ENCODE measurements around the gene ZNF764. TPM values are rescaled to one million over a fixed set of nuclear protein-coding genes. Genes with fewer than 3 reads are reported as not detected.
A peak's percentile ranks its signal among the peaks of the same experiment; 100 is the strongest.

The ZNF764 gene
- total RNA-seq, 1 donor from 2014 or later, result 3.6 TPM

GRCh38 chr16:30533146-30533522 lies 25.0 kb downstream of the ZNF764 start:
- Histone ChIP-seq H3K27me3 (no peaks in the 10 kb centered on the region), H3K9me3 (ENCODE audit: low read depth) (no peaks in the 10 kb centered on the region), H3K4me3 (no peak overlapping the region), H3K36me3 (no peaks in the 10 kb centered on the region), H3K27ac (no peak overlapping the region), H3K79me2 (ENCODE audit: low read depth) (peaks cover 40% of the 10 kb centered on the region), H3K9ac (no peak overlapping the region), H3K4me1 (peaks cover 8% of the 10 kb centered on the region), H3K4me2 (peak overlapping the region; percentile 82), H2AFZ (replicated peaks) (no peak overlapping the region), H3F3A (ENCODE audit: low read depth) (peaks cover 12% of the 10 kb centered on the region), H4K20me1 (ENCODE audit: low read depth) (no peaks in the 10 kb centered on the region)
- Mint-ChIP-seq H3K27ac (peak overlapping the region; percentile 75), H3K36me3 (peaks cover 9% of the 10 kb centered on the region), H3K27me3 (ENCODE audit: insufficient read depth, low read depth) (peaks cover 2% of the 10 kb centered on the region), H3K4me3 (peak overlapping the region; percentile 68), H3K9me3 (no peaks in the 10 kb centered on the region), H3K4me1 (peaks cover 29% of the 10 kb centered on the region)
- TF ChIP-seq EZH2phosphoT487 (IDR thresholded peaks at IDR 0.05) (no peak), CTCF (IDR thresholded peaks at IDR 0.05) (no peak), EZH2 (IDR thresholded peaks at IDR 0.05) (no peak)
- DNase-seq (ENCODE audit: low spot score), result no peak

- no peak for TF ChIP-seq EZH2 (IDR thresholded peaks at IDR 0.05)
- TF ChIP-seq CTCF (IDR thresholded peaks at IDR 0.05), result no peak
- TF ChIP-seq EZH2phosphoT487 (IDR thresholded peaks at IDR 0.05), result no peak
- Mint-ChIP-seq H3K4me3 (peak overlapping the region; percentile 68), H3K9me3 (no peaks in the 10 kb centered on the region), H3K4me1 (peaks cover 34% of the 10 kb centered on the region), H3K27ac (no peak overlapping the region), H3K36me3 (peaks cover 6% of the 10 kb centered on the region), H3K27me3 (ENCODE audit: insufficient read depth, low read depth) (peaks cover 6% of the 10 kb centered on the region)
- DNase-seq (ENCODE audit: low spot score), result no peak
- H3K9me3 ChIP-seq (ENCODE audit: low read depth), result no peaks in the 10 kb centered on the region
- no peaks in the 10 kb centered on the region for H3K27me3 ChIP-seq
- H3K79me2 ChIP-seq (ENCODE audit: low read depth), result peaks cover 41% of the 10 kb centered on the region
- no peak overlapping the region for H3K4me2 ChIP-seq
- peaks cover 19% of the 10 kb centered on the region for H3F3A ChIP-seq (ENCODE audit: low read depth)
- no peak overlapping the region for H3K4me3 ChIP-seq
- no peaks in the 10 kb centered on the region for H3K36me3 ChIP-seq
- H3K4me1 ChIP-seq, result peaks cover 13% of the 10 kb centered on the region
- H3K27ac ChIP-seq, result no peak overlapping the region
- no peaks in the 10 kb centered on the region for H4K20me1 ChIP-seq (ENCODE audit: low read depth)
- H3K9ac ChIP-seq, result no peak overlapping the region
- H2AFZ ChIP-seq (replicated peaks), result no peak overlapping the region
Measured at GRCh38 chr16:30532285-30533145, 25.7 kb downstream of the ZNF764 start.

- TF ChIP-seq CTCF (IDR thresholded peaks at IDR 0.05) (no peak), EZH2phosphoT487 (IDR thresholded peaks at IDR 0.05) (no peak), EZH2 (IDR thresholded peaks at IDR 0.05) (no peak)
- no peak overlapping the region for H3K9ac ChIP-seq
- peaks cover 9% of the 10 kb centered on the region for H3K4me1 ChIP-seq
- H3K36me3 Mint-ChIP-seq, result no peaks in the 10 kb centered on the region
- H2AFZ ChIP-seq (replicated peaks), result no peak overlapping the region
- H3K4me2 ChIP-seq, result no peak overlapping the region
- H3K36me3 ChIP-seq, result no peaks in the 10 kb centered on the region
- H3K27ac Mint-ChIP-seq, result no peak overlapping the region
- no peaks in the 10 kb centered on the region for H3K9me3 Mint-ChIP-seq
- H4K20me1 ChIP-seq (ENCODE audit: low read depth), result peaks cover 2% of the 10 kb centered on the region
- no peak overlapping the region for H3K27ac ChIP-seq
- no peak for DNase-seq (ENCODE audit: low spot score)
- H3K27me3 ChIP-seq, result no peaks in the 10 kb centered on the region
- peaks cover 26% of the 10 kb centered on the region for H3K4me1 Mint-ChIP-seq
- no peak overlapping the region for H3K4me3 Mint-ChIP-seq
- H3K79me2 ChIP-seq (ENCODE audit: low read depth), result peaks cover 26% of the 10 kb centered on the region
- peaks cover 29% of the 10 kb centered on the region for H3F3A ChIP-seq (ENCODE audit: low read depth)
- H3K4me3 ChIP-seq, result no peak overlapping the region
- peaks cover 10% of the 10 kb centered on the region for H3K27me3 Mint-ChIP-seq (ENCODE audit: insufficient read depth, low read depth)
- H3K9me3 ChIP-seq (ENCODE audit: low read depth), result no peaks in the 10 kb centered on the region
Measured at GRCh38 chr16:30530163-30531037, 27.8 kb downstream of the ZNF764 start.
